ENCODE measurements around the gene MRPL10. TPM values are rescaled to one million over a fixed set of nuclear protein-coding genes. Genes with fewer than 3 reads are reported as not detected.

The MRPL10 gene
- total RNA-seq, 4 donors from 2014 or later = 23.4 to 33.4 (median 29.9) TPM

GRCh38 chr17:47866941-47867340, 35.6 kb upstream of the MRPL10 start:
- H3K36me3 ChIP-seq = no peaks in the 10 kb centered on the region
- 54 to 62% methylated on average over 20 of the region's 20 CpGs for WGBS, 2 donors
- H3K4me3 ChIP-seq = no peak overlapping the region
- DNase-seq (ENCODE audit: low spot score in 2 of 2) = no peak
- peaks cover 0 to under 1% (median 0%) of the 10 kb centered on the region in 4 donors for H3K4me1 ChIP-seq
- TF ChIP-seq, protein P1, sequence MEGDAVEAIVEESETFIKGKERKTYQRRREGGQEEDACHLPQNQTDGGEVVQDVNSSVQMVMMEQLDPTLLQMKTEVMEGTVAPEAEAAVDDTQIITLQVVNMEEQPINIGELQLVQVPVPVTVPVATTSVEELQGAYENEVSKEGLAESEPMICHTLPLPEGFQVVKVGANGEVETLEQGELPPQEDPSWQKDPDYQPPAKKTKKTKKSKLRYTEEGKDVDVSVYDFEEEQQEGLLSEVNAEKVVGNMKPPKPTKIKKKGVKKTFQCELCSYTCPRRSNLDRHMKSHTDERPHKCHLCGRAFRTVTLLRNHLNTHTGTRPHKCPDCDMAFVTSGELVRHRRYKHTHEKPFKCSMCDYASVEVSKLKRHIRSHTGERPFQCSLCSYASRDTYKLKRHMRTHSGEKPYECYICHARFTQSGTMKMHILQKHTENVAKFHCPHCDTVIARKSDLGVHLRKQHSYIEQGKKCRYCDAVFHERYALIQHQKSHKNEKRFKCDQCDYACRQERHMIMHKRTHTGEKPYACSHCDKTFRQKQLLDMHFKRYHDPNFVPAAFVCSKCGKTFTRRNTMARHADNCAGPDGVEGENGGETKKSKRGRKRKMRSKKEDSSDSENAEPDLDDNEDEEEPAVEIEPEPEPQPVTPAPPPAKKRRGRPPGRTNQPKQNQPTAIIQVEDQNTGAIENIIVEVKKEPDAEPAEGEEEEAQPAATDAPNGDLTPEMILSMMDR (IDR thresholded peaks at IDR 0.05) = no peak
- TF ChIP-seq POLR2A (IDR thresholded peaks at IDR 0.05) (no peak), EP300 (IDR thresholded peaks at IDR 0.05) (no peak)
- H3K27me3 ChIP-seq = peaks cover 0 to 55% of the 10 kb centered on the region in 2 donors
- H3K27ac ChIP-seq = no peak overlapping the region
- no peaks in the 10 kb centered on the region for H3K9me3 ChIP-seq

GRCh38 chr17:47864791-47865216, 33.5 kb upstream of the MRPL10 start:
- H3K4me3 ChIP-seq = no peak overlapping the region
- no peaks in the 10 kb centered on the region for H3K9me3 ChIP-seq
- no peaks in the 10 kb centered on the region for H3K4me1 ChIP-seq
- peaks cover 0 to 46% of the 10 kb centered on the region in 2 donors for H3K27me3 ChIP-seq
- H3K27ac ChIP-seq = no peak overlapping the region
- WGBS, 2 donors = 24 to 30% methylated on average over 7 of the region's 7 CpGs
- no peak for DNase-seq (ENCODE audit: low spot score in 2 of 2)
- no peak for TF ChIP-seq POLR2A (IDR thresholded peaks at IDR 0.05)
- TF ChIP-seq, protein P1 (IDR thresholded peaks at IDR 0.05) = no peak
- no peak for TF ChIP-seq EP300 (IDR thresholded peaks at IDR 0.05)
- H3K36me3 ChIP-seq = no peaks in the 10 kb centered on the region

- H3K27me3 ChIP-seq = peaks cover 0 to 56% of the 10 kb centered on the region in 2 donors
- TF ChIP-seq, protein P1 (IDR thresholded peaks at IDR 0.05) = no peak
- TF ChIP-seq POLR2A (IDR thresholded peaks at IDR 0.05) (no peak), EP300 (IDR thresholded peaks at IDR 0.05) (no peak)
- DNase-seq (ENCODE audit: low spot score in 2 of 2) = no peak
- WGBS, 2 donors = 72 to 79% methylated on average over 7 of the region's 7 CpGs
- H3K27ac ChIP-seq = no peak overlapping the region
- H3K9me3 ChIP-seq = no peaks in the 10 kb centered on the region
- H3K36me3 ChIP-seq = no peaks in the 10 kb centered on the region
- H3K4me3 ChIP-seq = no peak overlapping the region
- no peaks in the 10 kb centered on the region for H3K4me1 ChIP-seq
Measured at GRCh38 chr17:47862621-47863440, 31.5 kb upstream of the MRPL10 start.

DNA sequence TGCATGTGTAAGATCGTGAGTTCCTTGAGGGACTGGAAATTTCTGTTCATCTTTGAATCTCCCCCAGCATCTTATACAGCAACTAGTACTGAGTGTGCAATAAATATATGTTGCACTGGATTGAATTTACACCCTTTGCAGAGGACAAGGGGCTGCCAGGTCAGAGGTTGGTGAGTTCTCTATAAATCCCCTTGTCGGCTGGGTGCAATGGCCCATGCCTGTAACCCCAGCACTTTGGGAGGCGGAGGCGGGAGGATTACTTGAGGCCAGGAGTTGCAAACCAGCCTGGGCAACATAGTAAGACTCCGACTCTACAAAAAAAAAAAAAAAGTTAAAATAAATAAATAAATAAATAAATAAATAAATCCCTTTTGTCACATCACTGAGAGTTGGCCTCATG, 29.0 kb upstream of the MRPL10 start:
- Histone ChIP-seq H3K27me3 (peaks cover 0 to 59% of the 10 kb centered on the region in 2 donors), H3K4me3 (no peak overlapping the region), H3K36me3 (no peaks in the 10 kb centered on the region), H3K9me3 (no peaks in the 10 kb centered on the region), H3K27ac (no peak overlapping the region), H3K4me1 (no peaks in the 10 kb centered on the region)
- DNase-seq (ENCODE audit: low spot score in 2 of 2) = no peak
- TF ChIP-seq, protein P1 (IDR thresholded peaks at IDR 0.05) = no peak
- TF ChIP-seq EP300 (IDR thresholded peaks at IDR 0.05) (no peak), POLR2A (IDR thresholded peaks at IDR 0.05) (no peak)
- WGBS, 2 donors = 60 to 70% methylated on average over 5 of the region's 5 CpGs

Data from tibial nerve (tissue), 4 donors.